ENCODE data around the gene SMYD5. TPM values are rescaled to one million over a fixed set of nuclear protein-coding genes. Genes with fewer than 3 reads are reported as not detected.
"Not testable (repeated sequence)": the region's sequence is repeated elsewhere in the genome, so short reads cannot be mapped to it uniquely, and the experiment has no call there.

SMYD5 gene
- total RNA-seq, 1 donor from 2014 or later, result 62.3 TPM

DNA sequence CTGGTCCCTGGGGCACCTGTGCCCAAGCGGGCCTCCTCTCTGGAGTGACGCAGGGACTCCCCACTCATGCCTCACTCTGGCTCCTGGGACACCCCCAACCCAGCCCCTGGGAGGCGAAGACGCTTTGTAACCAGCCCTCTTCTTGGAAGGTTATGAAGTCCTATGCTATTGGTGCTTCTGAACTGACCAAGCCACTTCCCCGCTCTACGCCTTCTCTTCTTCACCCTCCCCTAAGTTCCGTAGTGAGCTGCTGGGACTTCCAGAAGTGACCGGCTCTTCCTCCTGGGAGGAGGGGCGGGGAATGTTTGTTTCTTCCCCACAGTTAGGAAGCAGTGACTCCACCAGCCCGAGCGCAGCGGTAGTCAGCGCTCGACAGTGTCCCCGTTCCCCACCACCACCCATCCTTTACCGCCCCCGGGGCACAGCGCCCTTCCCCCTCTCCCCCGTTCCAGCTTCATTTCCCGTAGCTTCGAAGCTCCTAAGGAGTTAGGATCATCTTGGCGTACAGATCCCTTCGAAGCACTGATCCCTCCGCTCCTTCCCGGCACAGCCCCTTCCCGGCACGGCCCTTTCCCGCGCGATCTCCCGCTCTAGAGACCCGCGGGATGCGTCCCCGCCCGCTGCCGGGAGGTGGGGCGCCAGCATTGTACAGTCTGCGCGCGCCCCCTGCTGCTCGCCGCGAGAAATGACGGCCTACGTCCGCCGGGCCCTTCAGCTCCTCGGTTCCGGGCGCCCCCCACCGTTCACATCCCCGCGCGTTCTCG lies 37.0 kb upstream of the SMYD5 start:
- peaks cover 50% of the 10 kb centered on the region for H3K27me3 Mint-ChIP-seq (ENCODE audit: insufficient read depth)
- peak overlapping the region; percentile 50 for H3K27ac Mint-ChIP-seq
- H3K4me1 Mint-ChIP-seq (ENCODE audit: low read depth), result peaks cover 26% of the 10 kb centered on the region
- H3K4me3 Mint-ChIP-seq, result peak overlapping the region; percentile 84
- DNase-seq (ENCODE audit: low spot score), result peak; percentile 77
- H3K9me3 Mint-ChIP-seq, result no peaks in the 10 kb centered on the region
- H3K36me3 Mint-ChIP-seq (ENCODE audit: low read depth), result no peaks in the 10 kb centered on the region
- intact Hi-C loops (cut with micrococcal nuclease), result loop anchor here (1.0 to 10.0 kb wide), 10 partner anchors 14 to 1478 kb away; partner anchors contain the start of genes CCT7, RAB11FIP5, SEMA4F and SFXN5

DNA sequence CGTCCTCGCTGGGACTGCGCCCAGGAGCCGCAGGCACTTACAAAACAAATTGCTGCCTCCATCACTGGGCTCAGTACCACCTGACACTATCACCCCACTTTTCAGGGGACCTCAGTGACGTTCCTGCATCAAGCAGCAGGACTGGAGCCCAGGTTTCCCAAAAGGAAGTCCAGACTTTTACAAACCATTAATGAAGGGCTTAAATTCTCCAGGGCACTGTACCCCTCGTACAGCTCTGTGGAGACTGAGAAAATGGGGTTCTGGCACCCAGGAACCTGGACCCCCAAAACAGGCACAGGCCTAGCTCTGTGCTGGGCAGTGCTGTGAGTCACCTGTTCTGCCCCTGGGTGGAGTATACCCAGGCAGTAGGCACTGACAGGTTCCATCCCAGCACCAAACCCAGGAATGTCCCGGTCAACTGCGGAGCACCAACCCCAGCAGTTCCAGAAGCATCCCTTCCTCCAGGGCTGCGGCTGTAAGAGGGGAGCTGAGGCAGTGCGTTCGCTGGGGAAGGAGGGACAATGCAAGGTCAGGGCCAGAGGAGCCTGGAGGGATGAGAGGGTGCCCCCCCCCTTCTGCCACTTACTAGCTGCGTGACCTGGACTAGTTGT lies 36.3 kb upstream of the SMYD5 start:
- Mint-ChIP-seq H3K4me3 (peak overlapping the region; percentile 84), H3K27me3 (ENCODE audit: insufficient read depth) (peaks cover 52% of the 10 kb centered on the region), H3K4me1 (ENCODE audit: low read depth) (peaks cover 25% of the 10 kb centered on the region), H3K27ac (no peak overlapping the region), H3K36me3 (ENCODE audit: low read depth) (no peaks in the 10 kb centered on the region), H3K9me3 (no peaks in the 10 kb centered on the region)
- DNase-seq (ENCODE audit: low spot score), result no peak
- intact Hi-C loops (cut with micrococcal nuclease), result loop anchor here (1.0 to 10.0 kb wide), 10 partner anchors 15 to 1477 kb away; partner anchors contain the start of genes CCT7, RAB11FIP5, SEMA4F and SFXN5

DNA sequence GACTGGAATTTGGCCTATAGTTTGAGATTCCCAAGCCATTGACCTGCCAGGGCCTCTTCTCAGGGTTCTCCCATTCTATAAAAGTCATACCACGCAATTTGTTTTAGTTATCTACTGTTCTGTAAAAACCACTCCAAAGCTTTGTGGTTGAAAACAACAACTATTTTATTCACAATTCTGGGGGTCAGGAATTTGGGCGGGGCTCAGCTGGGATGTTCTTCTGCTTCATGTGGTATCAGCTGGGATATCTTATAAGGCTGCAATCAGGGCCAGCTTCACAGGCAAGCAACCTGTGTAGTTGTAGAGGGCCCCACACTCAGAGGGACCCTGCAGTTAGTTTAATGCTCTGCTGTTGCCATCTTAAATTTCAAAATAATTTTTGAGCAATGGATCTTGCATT lies 28.1 kb upstream of the SMYD5 start:
- Mint-ChIP-seq H3K27me3 (ENCODE audit: insufficient read depth) (peaks cover 13% of the 10 kb centered on the region), H3K9me3 (no peaks in the 10 kb centered on the region), H3K27ac (no peak overlapping the region), H3K4me3 (no peak overlapping the region), H3K4me1 (ENCODE audit: low read depth) (no peaks in the 10 kb centered on the region), H3K36me3 (ENCODE audit: low read depth) (no peaks in the 10 kb centered on the region)
- intact Hi-C loops (cut with micrococcal nuclease), result no loop called here
- no peak for DNase-seq (ENCODE audit: low spot score)

DNA sequence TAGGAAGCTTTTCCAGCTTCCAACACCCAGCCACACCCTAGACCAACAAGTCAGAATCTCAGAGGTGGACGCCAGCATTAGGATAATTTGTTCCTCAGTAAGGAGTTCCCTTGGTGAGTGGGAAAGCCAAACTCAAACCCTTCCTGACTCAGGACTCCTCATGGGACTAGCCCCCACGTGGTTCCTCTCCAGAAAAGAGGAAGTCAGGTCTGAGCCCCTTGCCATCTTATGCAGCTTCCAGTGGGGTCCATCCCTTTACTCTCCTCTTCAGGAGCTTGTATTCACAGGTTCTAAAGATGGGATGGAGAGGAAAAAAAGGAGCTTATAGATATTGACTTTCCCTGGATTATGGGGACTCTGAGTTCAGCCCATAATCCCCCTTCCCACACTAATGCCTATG lies 26.5 kb upstream of the SMYD5 start:
- Mint-ChIP-seq H3K4me1 (ENCODE audit: low read depth) (no peaks in the 10 kb centered on the region), H3K4me3 (no peak overlapping the region), H3K36me3 (ENCODE audit: low read depth) (no peaks in the 10 kb centered on the region), H3K9me3 (no peaks in the 10 kb centered on the region), H3K27me3 (ENCODE audit: insufficient read depth) (peaks cover 18% of the 10 kb centered on the region), H3K27ac (no peak overlapping the region)
- no peak for DNase-seq (ENCODE audit: low spot score)
- intact Hi-C loops (cut with micrococcal nuclease), result no loop called here

DNA sequence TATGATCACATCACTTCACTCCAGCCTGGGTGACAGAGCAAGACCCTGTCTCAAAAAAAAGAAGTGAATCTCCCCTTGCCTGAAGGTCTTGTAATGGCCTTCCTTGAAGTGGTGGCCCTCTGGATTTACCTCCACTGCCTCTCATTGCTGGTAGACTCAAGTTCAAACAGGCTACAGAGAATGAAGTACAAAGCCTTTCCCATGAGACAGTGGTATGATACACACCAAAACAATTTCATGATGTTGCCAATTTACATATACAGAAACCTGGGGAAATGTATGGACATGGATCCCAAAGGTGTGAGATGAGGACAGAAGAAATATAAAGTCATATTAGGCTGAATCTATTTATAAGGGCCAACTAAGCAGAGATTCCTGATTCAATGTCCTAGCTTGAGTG lies 16.5 kb upstream of the SMYD5 start:
- H3K36me3 Mint-ChIP-seq (ENCODE audit: low read depth), result no peaks in the 10 kb centered on the region
- intact Hi-C loops (cut with micrococcal nuclease), result no loop called here
- no peaks in the 10 kb centered on the region for H3K4me1 Mint-ChIP-seq (ENCODE audit: low read depth)
- H3K27ac Mint-ChIP-seq, result no peak overlapping the region
- DNase-seq (ENCODE audit: low spot score), result no peak
- H3K4me3 Mint-ChIP-seq, result no peak overlapping the region
- H3K27me3 Mint-ChIP-seq (ENCODE audit: insufficient read depth), result peaks cover 45% of the 10 kb centered on the region
- no peaks in the 10 kb centered on the region for H3K9me3 Mint-ChIP-seq

DNA sequence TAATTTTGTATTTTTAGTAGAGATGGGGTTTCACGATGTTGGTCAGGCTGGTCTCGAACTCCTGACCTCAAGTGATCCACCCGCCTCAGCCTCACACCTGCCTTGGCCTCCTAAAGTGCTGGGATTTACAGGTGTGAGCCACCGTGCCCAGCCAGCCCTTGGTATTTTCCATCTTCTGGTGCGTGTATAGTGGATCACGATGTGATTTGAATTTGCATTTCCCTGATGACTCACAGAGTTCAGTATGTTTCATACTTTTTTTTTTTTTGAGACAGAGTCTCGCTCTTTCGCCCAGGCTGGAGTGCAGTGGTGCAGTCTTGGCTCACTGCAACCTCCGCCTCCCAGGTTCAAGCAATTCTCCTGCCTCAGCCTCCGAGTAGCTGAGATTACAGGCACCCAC lies 13.8 kb upstream of the SMYD5 start:
- intact Hi-C loops (cut with micrococcal nuclease); H3K36me3 Mint-ChIP-seq (ENCODE audit: low read depth); H3K9me3 Mint-ChIP-seq; H3K4me3 Mint-ChIP-seq; DNase-seq (ENCODE audit: low spot score); H3K27ac Mint-ChIP-seq; H3K4me1 Mint-ChIP-seq (ENCODE audit: low read depth): not testable (repeated sequence)
- peaks cover 60% of the 10 kb centered on the region for H3K27me3 Mint-ChIP-seq (ENCODE audit: insufficient read depth)

DNA sequence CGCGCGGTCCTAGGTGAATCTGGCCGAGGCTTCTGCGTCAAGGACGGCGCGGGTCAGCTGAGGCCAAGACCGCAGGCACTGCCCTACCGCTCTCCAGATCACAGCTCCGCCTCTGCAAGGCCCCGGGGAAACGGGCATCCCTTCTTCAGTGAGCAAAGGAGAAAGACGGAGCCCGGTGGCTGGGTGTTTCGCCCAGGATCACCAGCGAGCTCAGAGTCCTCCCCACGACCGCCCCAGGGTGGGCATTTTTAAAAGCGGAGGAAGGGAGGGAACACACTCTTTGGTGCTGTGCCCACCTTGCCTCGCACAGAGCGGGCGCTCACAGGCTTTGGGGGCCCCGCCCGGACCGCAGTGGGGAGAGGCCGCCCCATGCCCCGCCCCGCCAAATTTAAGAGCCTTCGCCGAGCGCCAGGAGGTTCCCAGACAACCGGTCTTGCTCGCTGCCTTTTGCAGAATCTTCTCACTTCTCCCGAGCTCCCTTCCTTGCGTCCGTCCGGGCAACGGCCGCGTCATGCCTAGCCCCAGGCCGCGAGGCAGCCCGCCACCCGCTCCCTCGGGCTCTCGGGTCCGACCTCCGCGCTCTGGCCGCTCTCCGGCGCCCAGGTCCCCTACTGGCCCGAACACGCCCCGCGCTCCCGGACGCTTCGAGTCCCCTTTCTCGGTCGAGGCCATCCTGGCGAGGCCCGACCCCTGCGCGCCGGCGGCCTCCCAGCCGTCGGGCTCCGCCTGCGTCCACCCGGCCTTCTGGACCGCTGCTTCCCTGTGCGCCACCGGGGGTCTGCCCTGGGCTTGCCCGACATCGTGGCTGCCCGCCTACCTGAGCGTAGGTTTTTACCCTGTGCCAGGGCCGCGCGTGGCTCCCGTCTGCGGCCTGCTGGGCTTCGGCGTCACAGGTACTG lies 11.6 kb upstream of the SMYD5 start, which contains the start of gene NOTO:
Gene NOTO, plus strand, starts transcription at position 419 of the 899 bp plus-strand sequence. Its CDS starts 93 bp downstream, at position 512.
- peak within 1 kb of the TSS; percentile 49 for H3K4me3 Mint-ChIP-seq
- H3K27me3 Mint-ChIP-seq (ENCODE audit: insufficient read depth), result peaks cover 59% of the 10 kb centered on the region
- H3K4me1 Mint-ChIP-seq (ENCODE audit: low read depth), result no peaks in the 10 kb centered on the region
- DNase-seq (ENCODE audit: low spot score), result no peak
- intact Hi-C loops (cut with micrococcal nuclease), result no loop called here
- no peaks in the 10 kb centered on the region for H3K9me3 Mint-ChIP-seq
- no peaks in the 10 kb centered on the region for H3K36me3 Mint-ChIP-seq (ENCODE audit: low read depth)
- H3K27ac Mint-ChIP-seq, result no peak within 1 kb of the TSS

DNA sequence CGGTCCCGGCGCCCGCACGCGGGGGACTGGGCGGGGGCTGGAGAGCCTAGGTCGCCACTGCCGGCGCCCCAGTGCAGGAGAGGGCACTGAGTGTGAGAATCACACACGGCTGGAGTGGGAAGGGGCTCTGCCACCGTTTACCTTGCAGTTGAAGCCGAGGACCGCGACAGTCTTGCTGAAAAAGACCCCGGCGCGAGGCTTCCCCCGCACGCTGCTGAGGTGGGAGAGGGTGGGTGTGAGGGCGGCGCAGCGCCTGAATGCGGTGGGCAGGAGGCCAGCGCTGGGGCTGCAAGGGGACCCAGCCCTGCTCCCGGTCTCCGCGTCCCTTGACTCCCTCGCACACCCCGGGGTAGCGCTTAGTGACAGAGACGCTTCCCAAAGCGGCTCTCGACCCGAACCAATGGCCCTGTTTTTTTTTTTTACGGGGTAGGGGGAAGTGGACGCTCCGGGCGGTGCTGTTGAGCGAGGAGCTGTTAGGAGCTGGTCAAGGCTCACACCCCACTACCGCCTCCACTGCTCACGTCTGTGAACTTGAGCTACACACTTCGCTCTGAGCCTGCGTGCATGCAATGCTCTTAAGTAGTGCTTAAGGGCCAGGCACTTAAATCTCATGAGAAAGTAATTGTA lies 10.9 kb upstream of the SMYD5 start:
- peaks cover 56% of the 10 kb centered on the region for H3K27me3 Mint-ChIP-seq (ENCODE audit: insufficient read depth)
- H3K4me3 Mint-ChIP-seq, result no peak overlapping the region

DNA sequence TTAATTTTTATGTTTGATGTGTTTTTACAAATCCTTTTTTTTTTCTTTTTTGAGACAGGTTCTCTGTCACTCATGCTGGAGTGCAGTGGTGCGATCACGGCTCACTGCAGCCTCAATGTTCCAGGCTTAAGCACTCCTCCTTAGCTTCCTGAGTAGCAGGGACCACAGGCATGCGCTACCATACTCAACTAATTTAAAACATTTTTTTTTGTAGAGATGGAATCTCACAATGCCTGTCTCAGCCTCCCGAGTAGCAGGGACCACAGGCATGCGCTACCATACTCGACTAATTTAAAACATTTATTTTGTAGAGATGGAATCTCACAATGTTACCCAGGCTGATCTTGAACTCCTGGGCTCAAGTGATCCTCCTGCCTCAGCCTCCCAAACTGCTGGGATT lies 8.4 kb upstream of the SMYD5 start:
- no peak for DNase-seq (ENCODE audit: low spot score)
- no peaks in the 10 kb centered on the region for H3K9me3 Mint-ChIP-seq
- H3K36me3 Mint-ChIP-seq (ENCODE audit: low read depth), result no peaks in the 10 kb centered on the region
- no peak overlapping the region for H3K27ac Mint-ChIP-seq
- intact Hi-C loops (cut with micrococcal nuclease), result loop anchor here (2.0 kb wide), 1 partner anchor 129 kb away; no protein-coding TSS in a partner anchor
- no peaks in the 10 kb centered on the region for H3K4me1 Mint-ChIP-seq (ENCODE audit: low read depth)
- peaks cover 40% of the 10 kb centered on the region for H3K27me3 Mint-ChIP-seq (ENCODE audit: insufficient read depth)
- no peak overlapping the region for H3K4me3 Mint-ChIP-seq

More for the DNA sequence above, 10.9 kb upstream of the SMYD5 start:
- Mint-ChIP-seq H3K9me3 (no peaks in the 10 kb centered on the region), H3K36me3 (ENCODE audit: low read depth) (no peaks in the 10 kb centered on the region), H3K4me1 (ENCODE audit: low read depth) (no peaks in the 10 kb centered on the region), H3K27ac (no peak overlapping the region)
- intact Hi-C loops (cut with micrococcal nuclease), result no loop called here
- no peak for DNase-seq (ENCODE audit: low spot score)

DNA sequence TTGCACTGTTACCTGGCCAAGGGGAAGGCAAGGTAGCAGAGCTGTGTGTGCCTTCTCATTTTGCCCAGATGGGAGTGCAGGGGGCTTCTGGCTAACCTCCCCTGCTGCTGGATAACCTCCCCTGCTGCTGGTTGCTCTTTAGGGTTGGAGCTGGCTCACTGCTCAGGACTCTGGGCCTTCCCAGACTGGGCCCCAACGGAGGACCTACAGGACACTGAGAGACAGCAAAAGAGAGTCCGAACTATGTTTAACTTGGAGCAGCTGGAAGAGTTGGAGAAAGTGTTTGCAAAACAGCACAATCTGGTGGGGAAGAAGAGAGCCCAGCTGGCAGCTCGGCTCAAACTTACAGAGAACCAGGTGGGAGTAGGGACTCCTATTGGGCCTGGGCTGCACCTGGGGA lies 5.8 kb upstream of the SMYD5 start:
- no peak overlapping the region for H3K4me3 Mint-ChIP-seq
- no peaks in the 10 kb centered on the region for H3K9me3 Mint-ChIP-seq

DNA sequence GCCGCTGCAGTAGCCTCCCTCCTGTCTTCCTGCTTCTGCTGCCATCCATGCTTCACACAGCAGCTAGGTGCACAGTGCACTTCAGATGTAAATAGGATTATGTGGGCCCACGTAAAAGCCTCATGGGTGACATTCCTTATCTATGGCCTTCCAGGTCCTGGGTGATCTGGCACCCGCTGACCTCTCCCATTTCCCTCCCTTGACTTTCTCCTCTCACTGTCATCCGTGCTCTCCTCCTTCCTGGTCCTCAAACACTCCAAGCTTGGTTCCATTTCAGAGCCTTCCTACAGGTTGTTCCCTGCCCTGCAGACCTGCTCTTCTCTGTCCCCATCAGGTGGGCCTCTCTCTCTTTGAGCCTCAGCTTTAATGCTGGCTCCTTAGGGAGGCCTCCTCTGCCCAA lies 4.0 kb upstream of the SMYD5 start:
- H3K9me3 Mint-ChIP-seq, result no peaks in the 10 kb centered on the region
- H3K36me3 Mint-ChIP-seq (ENCODE audit: low read depth), result peaks cover 2% of the 10 kb centered on the region
- intact Hi-C loops (cut with micrococcal nuclease), result loop anchor here (5.0 kb wide), 1 partner anchor 527 kb away; the partner anchor contains the start of gene TPRKB
- no peak overlapping the region for H3K4me3 Mint-ChIP-seq
- peaks cover 21% of the 10 kb centered on the region for H3K4me1 Mint-ChIP-seq (ENCODE audit: low read depth)
- no peak for DNase-seq (ENCODE audit: low spot score)
- H3K27ac Mint-ChIP-seq, result no peak overlapping the region
- peaks cover 13% of the 10 kb centered on the region for H3K27me3 Mint-ChIP-seq (ENCODE audit: insufficient read depth)

More for the DNA sequence above, 5.8 kb upstream of the SMYD5 start:
- intact Hi-C loops (cut with micrococcal nuclease), result no loop called here
- no peak for DNase-seq (ENCODE audit: low spot score)
- no peak overlapping the region for H3K27ac Mint-ChIP-seq
- no peaks in the 10 kb centered on the region for H3K36me3 Mint-ChIP-seq (ENCODE audit: low read depth)
- H3K4me1 Mint-ChIP-seq (ENCODE audit: low read depth), result peaks cover 7% of the 10 kb centered on the region
- peaks cover 26% of the 10 kb centered on the region for H3K27me3 Mint-ChIP-seq (ENCODE audit: insufficient read depth)

DNA sequence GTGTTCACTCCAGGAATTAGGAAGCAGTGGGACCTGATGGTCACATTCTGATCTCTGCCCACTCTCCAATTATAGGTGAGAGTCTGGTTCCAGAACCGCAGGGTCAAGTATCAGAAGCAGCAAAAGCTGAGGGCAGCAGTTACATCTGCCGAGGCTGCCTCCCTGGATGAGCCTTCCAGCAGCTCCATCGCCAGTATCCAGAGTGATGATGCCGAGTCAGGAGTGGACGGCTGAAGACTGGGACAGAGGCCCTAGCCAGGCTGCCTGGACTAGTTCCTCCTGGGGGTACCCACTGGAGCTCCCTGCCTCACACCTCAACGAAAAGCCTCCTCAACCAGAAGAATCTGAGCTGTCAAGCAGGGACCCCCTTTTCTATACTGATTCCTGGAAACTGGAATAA lies 3.3 kb upstream of the SMYD5 start:
- DNase-seq (ENCODE audit: low spot score), result no peak
- intact Hi-C loops (cut with micrococcal nuclease), result loop anchor here (5.0 kb wide), 1 partner anchor 527 kb away; the partner anchor contains the start of gene TPRKB
- no peaks in the 10 kb centered on the region for H3K9me3 Mint-ChIP-seq
- H3K4me1 Mint-ChIP-seq (ENCODE audit: low read depth), result peaks cover 28% of the 10 kb centered on the region
- H3K27ac Mint-ChIP-seq, result no peak overlapping the region
- no peak overlapping the region for H3K4me3 Mint-ChIP-seq
- H3K36me3 Mint-ChIP-seq (ENCODE audit: low read depth), result peaks cover 2% of the 10 kb centered on the region
- peaks cover 9% of the 10 kb centered on the region for H3K27me3 Mint-ChIP-seq (ENCODE audit: insufficient read depth)
